HepG2 (cell line): Measurements from ENCODE around the gene SLIT1. TPM values are rescaled to one million over a fixed set of nuclear protein-coding genes. Genes with fewer than 3 reads are reported as not detected.
A peak's percentile ranks its signal among the peaks of the same experiment; 100 is the strongest.

Experiments used
- ATAC-seq: fragments of 200-7000 bp; cut with Tn5 transposase; 3 replicates; pipeline ENCODE4 v1.9.1; 2020; ENCODE audit warnings: mild to moderate bottlenecking, moderate library complexity
- BruUV-seq: library from RNA; stranded (reverse); fragments of 400-500 nt; replicated peaks from 2 replicates; lab custom pipeline; 2021; lab: Mats Ljungman, UMichigan
- CTCF ChIA-PET: fragments of 300-600 bp; formaldehyde crosslinking; extraction: SDS; loops from one replicate; lab custom pipeline; 2021; ENCODE audit warnings: low total read pairs, inconsistent platforms, low intra/inter-chr PET ratio; lab: Yijun Ruan, JAX
- POLR2A ChIA-PET: fragments of 350-600 bp; sonication (Branson Sonifier 250); formaldehyde crosslinking; loops from one replicate; lab custom pipeline; 2020; ENCODE audit warnings: antibody characterized with exemption, inconsistent platforms; lab: Yijun Ruan, JAX
- DNase-seq: peaks from one replicate; pipeline ENCODE4 v3.0.0-alpha.2; 2015; ENCODE audit warnings: low spot score
- FAIRE-seq: peaks from 3 replicates; lab custom pipeline; 2011; peaks lifted over from hg19 to GRCh38; lab: Jason Lieb, UNC
- H2AFZ ChIP-seq: one replicate; pipeline ENCODE4 v1.6.1; 2011; ENCODE audit warnings: low read length, inconsistent platforms
- H3K27ac ChIP-seq: fragments of 300-600 bp; 3 replicates; pipeline ENCODE4 v1.8.0; 2011; ENCODE audit warnings: mixed run types, mild to moderate bottlenecking, mixed read lengths, low read length, inconsistent platforms; ENCODE audit not compliant: insufficient read depth; ENCODE audit errors: extremely low read length
- H3K27me3 ChIP-seq, 2 experiments: fragments of 200-600 bp in 1 of 2; 2 replicates in 1 of 2; 3 replicates in 1 of 2; pipeline versions ENCODE4 v1.6.0 to v1.8.0; 2011; ENCODE audit warnings: low read length in 2 of 2, mild to moderate bottlenecking in 2 of 2, moderate library complexity in 2 of 2, inconsistent platforms in 1 of 2; ENCODE audit not compliant: insufficient read depth in 2 of 2, control insufficient read depth in 1 of 2
- H3K36me3 ChIP-seq, 2 experiments: fragments of 200-600 bp in 1 of 2; replicated peaks in 1 of 2; 2 replicates in 1 of 2; 3 replicates in 1 of 2; pipeline versions ENCODE4 v1.5.1 to v1.8.0; 2011; ENCODE audit warnings: low read length in 2 of 2, inconsistent platforms in 1 of 2; ENCODE audit not compliant: insufficient read depth in 2 of 2, control insufficient read depth in 1 of 2
- H3K4me1 ChIP-seq: 2 replicates; pipeline ENCODE4 v1.5.1; 2012; ENCODE audit warnings: low read length, inconsistent platforms; ENCODE audit not compliant: insufficient read depth
- H3K4me2 ChIP-seq: 2 replicates; pipeline ENCODE4 v1.6.0; 2011; ENCODE audit warnings: low read depth, low read length, inconsistent platforms
- H3K4me3 ChIP-seq, 3 experiments: fragments of 200-600 bp in 1 of 3; sonication (generic), shearing (Covaris generic) in 1 of 3; replicated peaks in 1 of 3; 2 replicates each; pipeline ENCODE4 v1.5.1; 2011 to 2016; ENCODE audit warnings: low read length in 3 of 3, inconsistent platforms in 2 of 3, low read depth in 2 of 3, mild to moderate bottlenecking in 2 of 3, control low read depth in 1 of 3, mixed read lengths in 1 of 3; ENCODE audit not compliant: insufficient read depth in 1 of 3
- H3K79me2 ChIP-seq: one replicate; pipeline ENCODE4 v1.6.1; 2011; ENCODE audit warnings: low read length, inconsistent platforms; ENCODE audit not compliant: insufficient read depth
- H3K9ac ChIP-seq: 2 replicates; pipeline ENCODE4 v1.6.0; 2011; ENCODE audit warnings: mild to moderate bottlenecking, low read depth, low read length, inconsistent platforms; ENCODE audit not compliant: insufficient read depth
- H3K9me3 ChIP-seq: 2 replicates; pipeline ENCODE4 v1.5.1; 2012; ENCODE audit warnings: mild to moderate bottlenecking, low read length
- H4K20me1 ChIP-seq: 2 replicates; pipeline ENCODE4 v1.6.0; 2011; ENCODE audit warnings: inconsistent platforms, mild to moderate bottlenecking, low read length, moderate library complexity; ENCODE audit not compliant: insufficient read depth
- CHCHD3 ChIP-seq: sonication (generic); formaldehyde crosslinking; IDR thresholded peaks from 2 replicates; pipeline ENCODE4 v1.8.0; 2022; ENCODE audit warnings: mild to moderate bottlenecking, missing genetic modification reagents, moderate library complexity
- LCORL ChIP-seq, 2 experiments: fragments of 450-650 bp in 1 of 2; sonication (generic) in 1 of 2; formaldehyde crosslinking in 1 of 2; IDR thresholded peaks; 2 replicates each; pipeline versions ENCODE4 v1.5.0 to v1.6.1; 2017 to 2020; ENCODE audit warnings: antibody characterized with exemption in 1 of 2, missing genetic modification reagents in 1 of 2
- NFKB2 ChIP-seq: sonication (generic); formaldehyde crosslinking; IDR thresholded peaks from 2 replicates; pipeline ENCODE4 v1.4.0; 2020; ENCODE audit warnings: missing genetic modification reagents, borderline replicate concordance
- NFRKB ChIP-seq: fragments of 450-650 bp; IDR thresholded peaks from 2 replicates; pipeline ENCODE4 v1.6.1; 2017
- TBX3 ChIP-seq: fragments of 450-650 bp; IDR thresholded peaks from 2 replicates; pipeline ENCODE4 v1.6.1; 2017; ENCODE audit warnings: antibody characterized with exemption, mild to moderate bottlenecking, inconsistent platforms, borderline replicate concordance
- TSC22D2 ChIP-seq: sonication (generic); formaldehyde crosslinking; IDR thresholded peaks from 2 replicates; pipeline ENCODE4 v1.5.1; 2020; ENCODE audit warnings: missing genetic modification reagents, mild to moderate bottlenecking, borderline replicate concordance
- ZNF124 ChIP-seq: sonication (generic); formaldehyde crosslinking; IDR thresholded peaks from 2 replicates; pipeline ENCODE4 v1.4.0; 2020; ENCODE audit warnings: missing genetic modification reagents
- ZNF772 ChIP-seq: sonication (generic); formaldehyde crosslinking; IDR thresholded peaks from 2 replicates; pipeline ENCODE4 v1.5.0; 2020; ENCODE audit warnings: mild to moderate bottlenecking, missing genetic modification reagents
- ZNF782 ChIP-seq: sonication (generic); formaldehyde crosslinking; IDR thresholded peaks from 2 replicates; pipeline ENCODE4 v1.4.0; 2020; ENCODE audit warnings: missing genetic modification reagents, mild to moderate bottlenecking, borderline replicate concordance
- ZNF816 ChIP-seq: sonication (generic); formaldehyde crosslinking; IDR thresholded peaks from 2 replicates; pipeline ENCODE4 v1.8.0; 2022; ENCODE audit warnings: missing genetic modification reagents, mild to moderate bottlenecking, borderline replicate concordance
- WGBS: methylation state at CpG from one replicate; pipeline ENCODE4 v1.1.6; 2017; ENCODE audit warnings: low lambda C conversion rate; 5-methylcytosine and 5-hydroxymethylcytosine counted together
- in situ Hi-C: cut with HindIII; loops from 2 replicates; pipeline ENCODE4 v1.10.0; 2017; ENCODE audit warnings: low pct_unique_long_range_greater_than_20kb; ENCODE audit not compliant: extremely low pct_ligation_motif_present
- intact Hi-C: fragments of 100-400 bp; cut with micrococcal nuclease; formaldehyde crosslinking; loops from one replicate; pipeline ENCODE4 v1.10.0; 2022; ENCODE audit not compliant: unreplicated experiment
- polyA plus RNA-seq, 8 experiments: library from polyadenylated mRNA; depleted of rRNA in 3 of 8; stranded (reverse) in 7 of 8; unstranded in 1 of 8; fragments of >200 nt; fragmentation: Illumina TruSeq in 4 of 8; extraction: Trizol in 4 of 8; gene quantifications; 2 replicates each; pipeline versions ENCODE4 v1.2.1 to v1.2.3, GENCODE V29; 2011 to 2016; ENCODE audit warnings: low read depth in 4 of 8, missing spikeins in 1 of 8, mixed read lengths in 1 of 8; ENCODE audit not compliant: insufficient read depth in 1 of 8
- total RNA-seq, 5 experiments: library from RNA; depleted of rRNA; stranded (reverse); fragments of >200 nt; fragmentation: Illumina TruSeq; extraction: Trizol; gene quantifications; 2 replicates each; pipeline ENCODE4 v1.2.3, GENCODE V29; 2016; ENCODE audit warnings: low read depth in 1 of 5
- TF ChIP-seq, protein P1 (sequence below): sonication (generic); formaldehyde crosslinking; IDR thresholded peaks from 2 replicates; pipeline ENCODE4 v1.4.0; 2020; ENCODE audit warnings: missing genetic modification reagents
- TF ChIP-seq, protein P2 (sequence below): sonication (generic); formaldehyde crosslinking; IDR thresholded peaks from 2 replicates; pipeline ENCODE4 v1.5.0; 2020; ENCODE audit warnings: mild to moderate bottlenecking, missing genetic modification reagents
- TF ChIP-seq, protein P3 (sequence below), 2 experiments: sonication (generic) in 1 of 2; formaldehyde crosslinking in 1 of 2; IDR thresholded peaks; 2 replicates each; pipeline versions ENCODE4 v1.4.0 to v1.6.1; 2016 to 2020; ENCODE audit warnings: borderline replicate concordance in 1 of 2, low read depth in 1 of 2, mild to moderate bottlenecking in 1 of 2, missing genetic modification reagents in 1 of 2

The SLIT1 gene
- total and polyA plus RNA-seq, 2 of the 13 experiments (the other 11 are each of a cell fraction or from before 2014, with no cell fraction given), result 0.09 to 0.33 TPM

DNA sequence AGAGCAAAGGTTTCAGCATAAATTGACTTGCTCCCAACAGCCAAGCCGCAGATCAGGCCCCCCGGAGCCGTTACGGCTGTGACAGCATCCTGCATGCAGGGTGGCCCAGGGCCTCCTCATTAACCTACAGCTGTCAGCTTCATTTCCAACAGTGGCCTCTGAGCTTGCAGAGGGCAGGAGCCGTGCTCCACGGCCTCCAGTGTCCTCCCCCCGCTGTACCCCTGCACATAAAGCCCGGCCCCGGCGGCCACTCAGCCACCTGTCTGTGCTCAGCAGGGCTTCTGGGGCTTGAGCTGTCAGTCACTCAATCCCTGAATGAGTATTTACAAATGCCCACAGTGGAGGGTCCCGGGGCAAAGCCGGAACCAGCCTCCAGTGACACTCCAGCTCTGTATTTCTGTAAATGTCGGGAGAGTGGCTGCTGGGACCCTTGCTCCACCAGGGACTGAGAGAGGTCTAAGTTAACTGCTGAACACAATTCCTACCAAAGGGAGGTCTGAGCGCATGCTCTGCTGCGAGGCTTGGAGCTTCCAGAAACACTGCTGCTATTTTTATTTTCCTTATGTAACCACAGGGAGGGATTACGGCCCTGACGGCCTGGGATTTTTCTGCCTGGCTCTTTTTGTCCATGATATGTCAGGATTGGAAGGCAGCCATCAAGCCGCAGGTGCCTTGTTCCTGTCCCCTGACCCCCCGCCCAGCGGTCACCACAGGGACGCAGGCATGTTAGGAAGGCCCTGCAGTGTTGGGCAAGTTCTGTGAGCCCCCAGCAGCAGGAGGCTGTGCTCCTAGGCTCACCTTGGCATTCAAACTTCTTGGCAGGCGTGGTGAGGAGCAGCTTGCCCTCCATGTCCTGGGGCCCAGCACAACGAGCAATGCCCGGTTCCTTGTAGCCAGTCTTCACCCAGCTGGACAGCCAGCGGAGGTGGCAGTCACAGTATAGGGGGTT is 165.0 kb downstream of the SLIT1 start:
- H3K4me2 ChIP-seq, result peak overlapping the region; percentile 69
- H3K4me3 ChIP-seq, result peak overlapping the region in 2 of 3 experiments; percentile 10 to 63; a peak in 3 of 6 replicates
- ChIA-PET POLR2A (interaction anchor here (1.6 kb wide), 1 partner anchor 20 kb away, joined by 6 read pairs; no protein-coding TSS in a partner anchor), CTCF (no interaction called here)
- H3K27me3 ChIP-seq, result peaks cover 2 to 11% of the 10 kb centered on the region in 2 experiments; a peak in 3 of 5 replicates
- H2AFZ ChIP-seq, result no peak overlapping the region
- peak; percentile 64 for ATAC-seq
- no peak overlapping the region for H3K9ac ChIP-seq
- FAIRE-seq, result no peak
- BruUV-seq, result no TSS peak
- intact Hi-C loops (no loop called here), in situ Hi-C loops (no loop called here)
- H4K20me1 ChIP-seq, result no peaks in the 10 kb centered on the region
- H3K79me2 ChIP-seq, result no peaks in the 10 kb centered on the region
- no peaks in the 10 kb centered on the region for H3K36me3 ChIP-seq
- no peaks in the 10 kb centered on the region for H3K9me3 ChIP-seq
- peaks cover 58% of the 10 kb centered on the region for H3K4me1 ChIP-seq
- no peak for DNase-seq
- 23% methylated on average over 22 of the region's 25 CpGs for WGBS
- no peak overlapping the region for H3K27ac ChIP-seq
- no peak for TF ChIP-seq ZNF816 (CRISPR knock-in tag)
- no peak for TF ChIP-seq LCORL (IDR thresholded peaks at IDR 0.05)
- 0 out of 2 replicates have a peak, but pooled peaks have one; percentile 45 for TF ChIP-seq LCORL (CRISPR knock-in tag; IDR thresholded peaks at IDR 0.05)
- TF ChIP-seq NFRKB, result no peak
- TF ChIP-seq, protein P1, sequence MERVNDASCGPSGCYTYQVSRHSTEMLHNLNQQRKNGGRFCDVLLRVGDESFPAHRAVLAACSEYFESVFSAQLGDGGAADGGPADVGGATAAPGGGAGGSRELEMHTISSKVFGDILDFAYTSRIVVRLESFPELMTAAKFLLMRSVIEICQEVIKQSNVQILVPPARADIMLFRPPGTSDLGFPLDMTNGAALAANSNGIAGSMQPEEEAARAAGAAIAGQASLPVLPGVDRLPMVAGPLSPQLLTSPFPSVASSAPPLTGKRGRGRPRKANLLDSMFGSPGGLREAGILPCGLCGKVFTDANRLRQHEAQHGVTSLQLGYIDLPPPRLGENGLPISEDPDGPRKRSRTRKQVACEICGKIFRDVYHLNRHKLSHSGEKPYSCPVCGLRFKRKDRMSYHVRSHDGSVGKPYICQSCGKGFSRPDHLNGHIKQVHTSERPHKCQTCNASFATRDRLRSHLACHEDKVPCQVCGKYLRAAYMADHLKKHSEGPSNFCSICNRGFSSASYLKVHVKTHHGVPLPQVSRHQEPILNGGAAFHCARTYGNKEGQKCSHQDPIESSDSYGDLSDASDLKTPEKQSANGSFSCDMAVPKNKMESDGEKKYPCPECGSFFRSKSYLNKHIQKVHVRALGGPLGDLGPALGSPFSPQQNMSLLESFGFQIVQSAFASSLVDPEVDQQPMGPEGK, result 0 out of 2 replicates have a peak, but pooled peaks have one; percentile 11
- no peak for TF ChIP-seq TSC22D2
- TF ChIP-seq ZNF772 (CRISPR knock-in tag), result no peak
- TF ChIP-seq, protein P2, sequence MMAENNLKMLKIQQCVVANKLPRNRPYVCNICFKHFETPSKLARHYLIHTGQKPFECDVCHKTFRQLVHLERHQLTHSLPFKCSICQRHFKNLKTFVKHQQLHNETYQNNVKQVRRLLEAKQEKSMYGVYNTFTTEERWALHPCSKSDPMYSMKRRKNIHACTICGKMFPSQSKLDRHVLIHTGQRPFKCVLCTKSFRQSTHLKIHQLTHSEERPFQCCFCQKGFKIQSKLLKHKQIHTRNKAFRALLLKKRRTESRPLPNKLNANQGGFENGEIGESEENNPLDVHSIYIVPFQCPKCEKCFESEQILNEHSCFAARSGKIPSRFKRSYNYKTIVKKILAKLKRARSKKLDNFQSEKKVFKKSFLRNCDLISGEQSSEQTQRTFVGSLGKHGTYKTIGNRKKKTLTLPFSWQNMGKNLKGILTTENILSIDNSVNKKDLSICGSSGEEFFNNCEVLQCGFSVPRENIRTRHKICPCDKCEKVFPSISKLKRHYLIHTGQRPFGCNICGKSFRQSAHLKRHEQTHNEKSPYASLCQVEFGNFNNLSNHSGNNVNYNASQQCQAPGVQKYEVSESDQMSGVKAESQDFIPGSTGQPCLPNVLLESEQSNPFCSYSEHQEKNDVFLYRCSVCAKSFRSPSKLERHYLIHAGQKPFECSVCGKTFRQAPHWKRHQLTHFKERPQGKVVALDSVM (CRISPR knock-in tag), result peak; percentile 59
- no peak for TF ChIP-seq ZNF124 (CRISPR knock-in tag)
- TF ChIP-seq ZNF782 (CRISPR knock-in tag), result no peak
- TF ChIP-seq, protein P3, sequence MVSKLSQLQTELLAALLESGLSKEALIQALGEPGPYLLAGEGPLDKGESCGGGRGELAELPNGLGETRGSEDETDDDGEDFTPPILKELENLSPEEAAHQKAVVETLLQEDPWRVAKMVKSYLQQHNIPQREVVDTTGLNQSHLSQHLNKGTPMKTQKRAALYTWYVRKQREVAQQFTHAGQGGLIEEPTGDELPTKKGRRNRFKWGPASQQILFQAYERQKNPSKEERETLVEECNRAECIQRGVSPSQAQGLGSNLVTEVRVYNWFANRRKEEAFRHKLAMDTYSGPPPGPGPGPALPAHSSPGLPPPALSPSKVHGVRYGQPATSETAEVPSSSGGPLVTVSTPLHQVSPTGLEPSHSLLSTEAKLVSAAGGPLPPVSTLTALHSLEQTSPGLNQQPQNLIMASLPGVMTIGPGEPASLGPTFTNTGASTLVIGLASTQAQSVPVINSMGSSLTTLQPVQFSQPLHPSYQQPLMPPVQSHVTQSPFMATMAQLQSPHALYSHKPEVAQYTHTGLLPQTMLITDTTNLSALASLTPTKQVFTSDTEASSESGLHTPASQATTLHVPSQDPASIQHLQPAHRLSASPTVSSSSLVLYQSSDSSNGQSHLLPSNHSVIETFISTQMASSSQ (IDR thresholded peaks at IDR 0.05; ENCODE audit: low read depth), result no peak
- TF ChIP-seq, protein P3 (CRISPR knock-in tag; IDR thresholded peaks at IDR 0.05; ENCODE audit: borderline replicate concordance), result no peak
- TF ChIP-seq CHCHD3, result no peak
- TF ChIP-seq NFKB2 (CRISPR knock-in tag), result peak; percentile 52; the same call in 1 of the 2 replicates
- no peak for TF ChIP-seq TBX3
